Mononuclear cell (primary cell): Measurements from ENCODE around the gene ACMSD. TPM values are rescaled to one million over a fixed set of nuclear protein-coding genes. Genes with fewer than 3 reads are reported as not detected.

ENCODE experiments used
- H3K27me3 ChIP-seq: 2 replicates; pipeline ENCODE4 v1.6.0; 2011; ENCODE audit warnings: low read length, control low read depth; ENCODE audit not compliant: insufficient read depth
- H3K4me1 ChIP-seq: 2 replicates; pipeline ENCODE4 v1.5.1; 2011; ENCODE audit warnings: mild to moderate bottlenecking, low read length, control low read depth; ENCODE audit not compliant: insufficient read depth
- H3K4me3 ChIP-seq: 2 replicates; pipeline ENCODE4 v1.5.1; 2011; ENCODE audit warnings: mild to moderate bottlenecking, low read length, moderate library complexity
- H3K9me3 ChIP-seq: 2 replicates; pipeline ENCODE4 v1.5.1; 2011; ENCODE audit warnings: low read depth, mild to moderate bottlenecking, control low read depth, low read length
- total RNA-seq: library from RNA; depleted of rRNA; stranded (reverse); fragments of >200 nt; gene quantifications from one replicate; pipeline ENCODE4 v1.2.3, GENCODE V29; 2012

ACMSD gene
- total RNA-seq, 1 donor: not detected

GRCh38 chr2:134934150-134934549 lies 95.7 kb downstream of the ACMSD start:
- Histone ChIP-seq H3K4me1 (peaks cover 21% of the 10 kb centered on the region), H3K4me3 (no peak overlapping the region), H3K27me3 (no peaks in the 10 kb centered on the region), H3K9me3 (no peaks in the 10 kb centered on the region)

- Histone ChIP-seq H3K9me3 (no peaks in the 10 kb centered on the region), H3K4me1 (peaks cover 21% of the 10 kb centered on the region), H3K27me3 (no peaks in the 10 kb centered on the region), H3K4me3 (no peak overlapping the region)
Observed at GRCh38 chr2:134934641-134935040, 96.2 kb downstream of the ACMSD start.

- H3K4me1 ChIP-seq: peaks cover 21% of the 10 kb centered on the region
- H3K4me3 ChIP-seq: no peak overlapping the region
- H3K9me3 ChIP-seq: no peaks in the 10 kb centered on the region
- no peaks in the 10 kb centered on the region for H3K27me3 ChIP-seq
Observed at GRCh38 chr2:134936691-134937090, 98.3 kb downstream of the ACMSD start.

- Histone ChIP-seq H3K4me1 (peaks cover 7% of the 10 kb centered on the region), H3K27me3 (no peaks in the 10 kb centered on the region), H3K4me3 (no peak overlapping the region), H3K9me3 (no peaks in the 10 kb centered on the region)
Observed at GRCh38 chr2:134943540-134943939, 105.1 kb downstream of the ACMSD start.

- H3K9me3 ChIP-seq: no peaks in the 10 kb centered on the region
- H3K27me3 ChIP-seq: no peaks in the 10 kb centered on the region
- peaks cover 10% of the 10 kb centered on the region for H3K4me1 ChIP-seq
- no peak overlapping the region for H3K4me3 ChIP-seq
Observed at GRCh38 chr2:134944975-134945374, 106.6 kb downstream of the ACMSD start.

GRCh38 chr2:134946073-134946472 lies 107.7 kb downstream of the ACMSD start:
- Histone ChIP-seq H3K9me3 (no peaks in the 10 kb centered on the region), H3K4me1 (peaks cover 11% of the 10 kb centered on the region), H3K4me3 (no peak overlapping the region), H3K27me3 (no peaks in the 10 kb centered on the region)

- no peaks in the 10 kb centered on the region for H3K27me3 ChIP-seq
- H3K4me3 ChIP-seq: no peak overlapping the region
- no peaks in the 10 kb centered on the region for H3K9me3 ChIP-seq
- H3K4me1 ChIP-seq: peaks cover 4% of the 10 kb centered on the region
Observed at GRCh38 chr2:134949981-134950708, 111.7 kb downstream of the ACMSD start.

- H3K27me3 ChIP-seq: no peaks in the 10 kb centered on the region
- H3K9me3 ChIP-seq: no peaks in the 10 kb centered on the region
- no peak overlapping the region for H3K4me3 ChIP-seq
- peaks cover 4% of the 10 kb centered on the region for H3K4me1 ChIP-seq
Observed at GRCh38 chr2:134950886-134951285, 112.5 kb downstream of the ACMSD start.

Other genes with a start within 250 kb of the ACMSD start
- gene TMEM163, start 119.6 kb upstream of the ACMSD start, total RNA-seq: 0.63 TPM
- gene CCNT2, start 80.2 kb downstream of the ACMSD start, total RNA-seq: 91.3 TPM
- not detected for gene MAP3K19, start 208.8 kb downstream of the ACMSD start, total RNA-seq
- gene RAB3GAP1, start 213.7 kb downstream of the ACMSD start, total RNA-seq: 72.3 TPM